HEK293 (cell line): ENCODE measurements around the gene PHC1.

Experiments used
- ZNF132 ChIP-seq: fragments of 450-650 bp; formaldehyde crosslinking; IDR thresholded peaks from 2 replicates; pipeline ENCODE4 v1.5.1; 2017; ENCODE audit warnings: missing biosample characterization, missing genetic modification characterization, borderline replicate concordance
- ZNF2 ChIP-seq: fragments of 450-650 bp; formaldehyde crosslinking; IDR thresholded peaks from 2 replicates; pipeline ENCODE4 v1.5.1; 2016; ENCODE audit warnings: missing biosample characterization, missing genetic modification characterization
- ZNF394 ChIP-seq: fragments of 450-650 bp; formaldehyde crosslinking; IDR thresholded peaks from 2 replicates; pipeline ENCODE4 v1.5.1; 2016; ENCODE audit warnings: missing biosample characterization, missing genetic modification characterization, mild to moderate bottlenecking, moderate library complexity, borderline replicate concordance
- ZNF423 ChIP-seq: fragments of 450-650 bp; formaldehyde crosslinking; IDR thresholded peaks from 2 replicates; pipeline ENCODE4 v1.5.1; 2016; ENCODE audit warnings: missing biosample characterization, missing genetic modification characterization
- ZNF501 ChIP-seq: fragments of 450-650 bp; formaldehyde crosslinking; IDR thresholded peaks from 2 replicates; pipeline ENCODE4 v1.5.1; 2016; ENCODE audit warnings: missing biosample characterization, missing genetic modification characterization
- ZNF544 ChIP-seq: fragments of 450-650 bp; formaldehyde crosslinking; IDR thresholded peaks from 2 replicates; pipeline ENCODE4 v1.5.0; 2017; ENCODE audit warnings: missing biosample characterization, missing genetic modification characterization
- TF ChIP-seq, protein P1 (sequence below): fragments of 450-650 bp; formaldehyde crosslinking; IDR thresholded peaks from 2 replicates; pipeline ENCODE4 v1.5.1; 2016; ENCODE audit warnings: missing biosample characterization, missing genetic modification characterization
- TF ChIP-seq, protein P2 (sequence below): fragments of 450-650 bp; formaldehyde crosslinking; IDR thresholded peaks from 2 replicates; pipeline ENCODE4 v1.5.1; 2017; ENCODE audit warnings: missing biosample characterization, mild to moderate bottlenecking, missing genetic modification characterization, moderate library complexity
- TF ChIP-seq, protein P3 (sequence below): fragments of 450-650 bp; IDR thresholded peaks from 2 replicates; pipeline ENCODE4 v1.5.1; 2018; ENCODE audit warnings: missing biosample characterization, missing genetic modification characterization

DNA sequence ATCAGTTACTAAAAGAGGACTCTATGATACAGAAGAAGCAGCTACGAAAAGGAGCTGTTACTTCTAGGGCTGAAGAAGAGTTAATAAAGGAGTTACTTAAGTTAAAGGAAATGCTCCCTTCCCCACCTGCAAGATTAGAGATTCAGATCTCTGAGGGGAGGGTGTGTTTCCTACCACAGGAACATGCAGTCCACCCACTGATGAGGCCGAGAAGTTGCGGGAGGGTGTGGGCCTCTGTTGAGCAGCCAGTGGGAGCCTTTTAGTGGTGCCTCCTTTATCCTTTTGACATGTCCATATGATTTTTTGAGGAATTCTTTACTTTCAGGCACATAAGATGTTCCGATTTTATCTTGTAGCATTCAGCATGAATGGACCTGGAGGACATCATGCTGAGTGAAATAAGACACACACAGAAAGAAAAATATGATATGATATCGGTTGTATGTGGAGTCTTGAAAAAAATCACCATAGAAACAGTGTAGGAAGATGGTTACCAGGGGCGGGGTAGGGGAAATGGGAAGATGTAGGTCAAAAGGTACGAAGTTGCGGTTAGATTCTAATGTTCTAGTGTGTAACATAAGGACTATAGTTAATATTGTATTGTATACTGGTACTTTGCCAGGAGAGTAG, 39.6 kb downstream of the PHC1 start:
- TF ChIP-seq ZNF423 (tag by site-specific recombination), result no peak
- TF ChIP-seq, protein P1, sequence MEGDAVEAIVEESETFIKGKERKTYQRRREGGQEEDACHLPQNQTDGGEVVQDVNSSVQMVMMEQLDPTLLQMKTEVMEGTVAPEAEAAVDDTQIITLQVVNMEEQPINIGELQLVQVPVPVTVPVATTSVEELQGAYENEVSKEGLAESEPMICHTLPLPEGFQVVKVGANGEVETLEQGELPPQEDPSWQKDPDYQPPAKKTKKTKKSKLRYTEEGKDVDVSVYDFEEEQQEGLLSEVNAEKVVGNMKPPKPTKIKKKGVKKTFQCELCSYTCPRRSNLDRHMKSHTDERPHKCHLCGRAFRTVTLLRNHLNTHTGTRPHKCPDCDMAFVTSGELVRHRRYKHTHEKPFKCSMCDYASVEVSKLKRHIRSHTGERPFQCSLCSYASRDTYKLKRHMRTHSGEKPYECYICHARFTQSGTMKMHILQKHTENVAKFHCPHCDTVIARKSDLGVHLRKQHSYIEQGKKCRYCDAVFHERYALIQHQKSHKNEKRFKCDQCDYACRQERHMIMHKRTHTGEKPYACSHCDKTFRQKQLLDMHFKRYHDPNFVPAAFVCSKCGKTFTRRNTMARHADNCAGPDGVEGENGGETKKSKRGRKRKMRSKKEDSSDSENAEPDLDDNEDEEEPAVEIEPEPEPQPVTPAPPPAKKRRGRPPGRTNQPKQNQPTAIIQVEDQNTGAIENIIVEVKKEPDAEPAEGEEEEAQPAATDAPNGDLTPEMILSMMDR, result no peak
- TF ChIP-seq, protein P2, sequence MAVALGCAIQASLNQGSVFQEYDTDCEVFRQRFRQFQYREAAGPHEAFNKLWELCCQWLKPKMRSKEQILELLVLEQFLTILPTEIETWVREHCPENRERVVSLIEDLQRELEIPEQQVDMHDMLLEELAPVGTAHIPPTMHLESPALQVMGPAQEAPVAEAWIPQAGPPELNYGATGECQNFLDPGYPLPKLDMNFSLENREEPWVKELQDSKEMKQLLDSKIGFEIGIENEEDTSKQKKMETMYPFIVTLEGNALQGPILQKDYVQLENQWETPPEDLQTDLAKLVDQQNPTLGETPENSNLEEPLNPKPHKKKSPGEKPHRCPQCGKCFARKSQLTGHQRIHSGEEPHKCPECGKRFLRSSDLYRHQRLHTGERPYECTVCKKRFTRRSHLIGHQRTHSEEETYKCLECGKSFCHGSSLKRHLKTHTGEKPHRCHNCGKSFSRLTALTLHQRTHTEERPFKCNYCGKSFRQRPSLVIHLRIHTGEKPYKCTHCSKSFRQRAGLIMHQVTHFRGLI (tag by site-specific recombination), result no peak
- TF ChIP-seq, protein P3, sequence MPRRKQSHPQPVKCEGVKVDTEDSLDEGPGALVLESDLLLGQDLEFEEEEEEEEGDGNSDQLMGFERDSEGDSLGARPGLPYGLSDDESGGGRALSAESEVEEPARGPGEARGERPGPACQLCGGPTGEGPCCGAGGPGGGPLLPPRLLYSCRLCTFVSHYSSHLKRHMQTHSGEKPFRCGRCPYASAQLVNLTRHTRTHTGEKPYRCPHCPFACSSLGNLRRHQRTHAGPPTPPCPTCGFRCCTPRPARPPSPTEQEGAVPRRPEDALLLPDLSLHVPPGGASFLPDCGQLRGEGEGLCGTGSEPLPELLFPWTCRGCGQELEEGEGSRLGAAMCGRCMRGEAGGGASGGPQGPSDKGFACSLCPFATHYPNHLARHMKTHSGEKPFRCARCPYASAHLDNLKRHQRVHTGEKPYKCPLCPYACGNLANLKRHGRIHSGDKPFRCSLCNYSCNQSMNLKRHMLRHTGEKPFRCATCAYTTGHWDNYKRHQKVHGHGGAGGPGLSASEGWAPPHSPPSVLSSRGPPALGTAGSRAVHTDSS (tag by site-specific recombination), result no peak
- no peak for TF ChIP-seq ZNF394 (tag by site-specific recombination)
- TF ChIP-seq ZNF2 (tag by site-specific recombination), result no peak
- no peak for TF ChIP-seq ZNF544 (tag by site-specific recombination)
- TF ChIP-seq ZNF501 (tag by site-specific recombination), result no peak
- no peak for TF ChIP-seq ZNF132 (tag by site-specific recombination)
